Stimulated activated CD8-positive, alpha-beta memory T cell treated with anti-CD3 and anti-CD28 coated beads, Interleukin-7, amount 100 ng/mL, for 48 hours (primary cell): ENCODE measurements around the gene RFX7.

Experiments
- DNase-seq, 2 donors: peaks; one replicate each; pipeline ENCODE4 v3.0.0-alpha.2; 2020; ENCODE audit warnings: low read depth in 1 of 2; ENCODE audit errors: extremely low read depth in 1 of 2

RFX7 gene

GRCh38 chr15:56052395-56053045, 191.2 kb downstream of the RFX7 start:
- DNase-seq, result no peak

GRCh38 chr15:56051676-56052075, 192.0 kb downstream of the RFX7 start:
- DNase-seq, result no peak

DNA sequence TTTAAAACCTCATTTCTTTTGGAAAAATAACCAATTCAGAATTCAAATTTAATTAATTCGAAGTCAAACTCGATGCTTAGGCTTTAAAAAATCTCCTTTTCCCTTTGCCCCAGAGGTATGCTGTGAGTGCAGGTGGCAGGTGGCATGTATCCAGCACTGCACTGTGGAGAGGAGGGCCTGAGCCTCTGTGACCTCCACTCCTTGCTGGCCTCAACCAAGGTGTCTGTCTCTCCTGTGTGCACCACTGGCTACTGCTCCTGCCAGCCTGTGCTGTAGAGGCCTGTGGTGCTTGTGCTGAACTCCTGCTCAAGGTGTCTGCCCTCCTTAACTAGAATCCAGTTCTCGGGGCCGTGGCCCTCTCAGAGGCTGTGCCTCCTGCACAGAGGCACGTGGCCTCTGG, 194.1 kb downstream of the RFX7 start:
- no peak for DNase-seq

DNA sequence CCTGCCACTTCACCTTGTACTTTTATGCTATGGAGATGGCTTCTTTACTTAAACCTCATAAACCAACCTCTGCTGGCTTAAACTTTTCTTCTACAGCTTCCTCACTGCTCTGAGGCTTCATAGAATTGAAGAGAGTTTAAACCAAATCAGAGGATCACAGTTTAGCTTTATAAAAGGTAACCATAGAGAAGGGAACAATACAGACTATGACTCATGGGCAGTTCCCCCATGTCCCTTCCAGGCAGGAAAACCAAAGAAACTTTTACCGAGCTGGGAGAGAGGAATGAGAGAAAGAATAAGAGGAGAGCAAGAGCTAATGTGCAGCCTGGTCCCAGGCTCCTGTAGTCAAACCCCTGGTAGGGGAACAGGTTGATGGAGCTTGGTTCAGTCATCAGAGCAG, 196.3 kb downstream of the RFX7 start:
- no peak for DNase-seq

DNA sequence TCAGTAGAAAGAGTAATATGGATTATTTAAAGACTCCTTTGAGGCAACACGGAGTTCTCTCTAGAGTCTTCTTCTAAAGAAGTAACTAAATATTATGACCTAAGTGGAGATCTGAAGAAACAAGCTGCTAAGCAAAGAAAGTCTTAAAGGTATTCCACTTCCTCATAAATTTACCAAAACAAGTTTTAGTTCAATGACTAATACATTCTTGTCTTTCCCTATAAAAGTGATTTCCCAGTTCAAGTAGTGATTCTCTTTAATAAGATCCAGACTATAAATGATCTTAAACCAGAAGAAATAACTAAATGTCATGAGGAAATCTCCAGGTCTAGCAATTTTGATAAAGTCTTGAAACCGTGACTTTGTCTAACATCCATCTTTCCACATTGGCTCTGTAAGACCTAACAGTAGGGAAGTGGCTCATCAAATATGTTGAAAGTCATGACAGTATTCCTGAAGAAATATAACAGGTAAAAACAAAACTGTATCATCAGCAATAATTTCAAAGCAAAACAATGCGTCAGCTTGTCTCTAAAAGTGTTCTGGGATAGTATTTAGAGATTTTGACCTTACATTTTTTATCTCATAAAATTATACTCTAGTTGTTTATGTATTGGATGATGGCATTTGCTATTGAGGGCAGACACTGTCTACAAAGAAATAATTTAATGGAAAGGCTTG, 198.5 kb downstream of the RFX7 start:
- no peak for DNase-seq

DNA sequence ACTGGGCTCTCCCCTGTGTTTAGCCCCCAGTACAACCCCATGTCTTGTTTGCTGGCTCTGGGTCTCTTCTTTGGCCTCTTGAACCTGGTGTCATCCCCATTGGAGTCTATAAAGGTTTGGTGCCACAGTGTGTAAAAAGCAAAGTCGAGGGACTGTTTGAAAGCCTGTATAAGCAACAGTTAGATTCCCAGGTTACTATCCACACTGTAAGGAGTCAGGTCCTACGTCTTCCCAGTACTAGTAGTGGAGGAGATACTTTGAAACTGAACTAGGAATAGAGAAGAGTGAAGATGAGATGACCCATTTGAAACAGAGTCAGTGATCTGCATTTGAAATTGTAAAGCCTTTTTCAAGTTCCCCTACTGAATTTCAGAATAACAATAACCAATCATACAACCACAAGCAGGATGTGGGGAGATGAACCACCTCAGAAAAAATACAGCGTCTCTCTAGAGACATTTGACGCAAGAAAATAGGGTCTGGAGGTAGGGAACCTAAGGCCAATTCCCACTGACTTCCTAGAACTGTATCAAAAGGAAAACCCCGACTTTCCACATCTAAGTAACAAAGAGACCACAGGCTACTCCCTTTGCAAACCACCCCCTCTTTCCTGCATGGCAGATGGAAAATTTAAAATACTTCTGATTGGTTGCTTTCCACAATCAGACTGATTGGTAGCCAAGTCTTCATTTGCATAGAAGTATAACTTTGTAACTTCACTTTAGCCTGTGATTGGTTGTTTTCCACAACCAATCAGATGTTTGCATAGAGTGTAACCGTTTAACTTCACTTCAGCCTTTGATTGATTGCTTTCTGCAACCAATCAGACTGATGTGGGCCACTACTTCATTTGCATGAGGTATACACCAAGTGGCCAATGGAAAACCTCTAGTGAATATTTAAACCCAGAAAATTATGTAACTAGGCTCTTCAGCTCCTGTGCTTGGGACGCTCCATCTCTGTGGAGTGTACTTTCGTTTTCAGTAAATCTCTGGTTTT, 200.4 kb downstream of the RFX7 start:
- peak in 1 of 2 donors; percentile 11 for DNase-seq

GRCh38 chr15:56042498-56042897, 201.2 kb downstream of the RFX7 start:
- no peak for DNase-seq

- no peak for DNase-seq
These were observed 201.6 kb downstream of the RFX7 start for GRCh38 chr15:56042031-56042430.

GRCh38 chr15:56040081-56041035, 203.3 kb downstream of the RFX7 start:
- DNase-seq, result peak in 1 of 2 donors; percentile 23

DNA sequence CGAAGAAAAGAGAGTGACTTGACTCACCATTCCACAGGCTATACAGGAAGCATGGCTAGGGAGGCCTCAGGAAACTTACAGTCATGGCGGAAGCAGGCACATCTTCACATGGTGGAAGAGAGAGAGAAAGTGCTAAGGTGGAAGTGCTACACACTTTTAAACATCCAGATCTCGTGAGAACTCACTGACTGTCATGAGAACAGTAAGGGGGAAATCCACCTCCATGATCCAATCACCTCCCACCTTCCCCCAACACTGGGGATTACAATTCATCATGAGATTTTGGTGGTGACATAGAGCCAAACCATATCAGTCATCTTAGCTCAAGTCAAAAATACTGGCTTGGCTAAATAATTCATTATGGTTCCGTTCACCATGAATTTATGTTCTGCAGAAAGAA, 205.0 kb downstream of the RFX7 start:
- DNase-seq, result no peak

GRCh38 chr15:56038015-56038414, 205.7 kb downstream of the RFX7 start:
- DNase-seq, result no peak
